GM10847 (cell line): ENCODE data around the gene ISM1.

Experiments used
- POLR2A ChIP-seq: IDR thresholded peaks from 2 replicates; pipeline ENCODE4 v1.6.1; 2011; ENCODE audit not compliant: insufficient read length; ENCODE audit errors: extremely low read depth

ISM1 gene

DNA sequence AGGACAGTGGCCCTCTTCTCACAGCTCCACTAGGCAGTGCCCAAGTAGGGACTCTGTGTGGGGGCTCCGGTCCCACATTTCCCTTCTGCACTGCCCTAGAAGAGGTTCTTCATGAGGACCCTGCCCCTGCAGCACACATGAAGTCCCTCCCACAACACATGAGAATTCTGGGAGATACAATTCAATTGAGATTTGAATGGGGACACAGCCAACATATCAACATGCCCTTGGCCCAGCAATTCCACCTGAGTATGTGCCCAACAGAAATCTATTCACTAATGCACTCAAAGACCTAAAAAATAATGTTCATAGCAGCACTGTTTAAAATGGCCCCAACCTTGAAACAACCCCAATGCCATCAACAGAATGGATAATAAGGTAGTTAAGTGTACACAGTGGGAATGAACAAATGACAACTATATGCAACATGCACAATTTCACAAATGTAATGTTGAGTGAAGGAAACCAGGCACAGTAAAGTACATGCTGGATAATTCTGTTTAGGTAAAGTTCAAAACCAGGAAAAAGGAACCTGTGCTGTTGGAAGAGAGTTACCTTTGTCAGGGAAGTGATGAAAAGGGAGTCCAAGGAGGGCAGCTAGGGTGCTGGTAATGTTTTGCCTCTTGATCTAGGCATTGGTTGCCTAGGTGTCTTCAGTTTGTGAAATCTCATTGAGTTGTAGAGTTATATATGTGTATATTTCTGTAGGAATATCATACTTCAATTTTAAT, 16.1 kb downstream of the ISM1 start:
- no peak for TF ChIP-seq POLR2A

DNA sequence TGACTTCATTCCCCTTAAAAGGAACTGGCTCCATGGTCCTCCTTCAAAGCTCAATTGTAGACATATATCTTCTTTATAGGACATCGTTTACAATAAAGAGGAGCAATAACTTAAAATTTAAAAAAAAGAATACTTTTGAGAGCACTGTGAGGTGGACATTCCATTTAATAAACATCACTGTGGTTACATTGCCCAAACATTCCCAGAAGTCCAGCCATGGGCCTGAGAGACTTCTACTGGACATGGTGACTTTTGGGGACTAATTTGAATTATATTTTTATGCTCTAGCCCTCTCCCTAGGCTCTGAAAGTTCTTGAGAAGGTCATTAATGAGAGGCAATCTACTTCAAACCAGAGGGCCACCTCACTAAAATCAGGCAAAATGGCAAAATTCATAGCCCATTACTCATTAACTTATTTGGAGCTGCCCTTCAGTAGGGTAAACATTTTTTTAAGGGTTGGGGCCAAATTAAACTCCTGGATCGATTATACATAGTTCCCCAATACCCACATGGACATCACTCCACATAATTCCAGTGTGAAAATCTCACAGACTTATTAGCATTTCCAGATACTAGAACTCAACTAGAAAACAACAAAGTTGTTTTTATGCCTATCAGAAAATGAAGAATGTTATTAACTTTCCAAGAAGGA, 17.1 kb downstream of the ISM1 start:
- no peak for TF ChIP-seq POLR2A

GRCh38 chr20:13243826-13244376, 22.8 kb downstream of the ISM1 start:
- TF ChIP-seq POLR2A, result no peak

GRCh38 chr20:13245250-13245723, 24.2 kb downstream of the ISM1 start:
- TF ChIP-seq POLR2A, result no peak

DNA sequence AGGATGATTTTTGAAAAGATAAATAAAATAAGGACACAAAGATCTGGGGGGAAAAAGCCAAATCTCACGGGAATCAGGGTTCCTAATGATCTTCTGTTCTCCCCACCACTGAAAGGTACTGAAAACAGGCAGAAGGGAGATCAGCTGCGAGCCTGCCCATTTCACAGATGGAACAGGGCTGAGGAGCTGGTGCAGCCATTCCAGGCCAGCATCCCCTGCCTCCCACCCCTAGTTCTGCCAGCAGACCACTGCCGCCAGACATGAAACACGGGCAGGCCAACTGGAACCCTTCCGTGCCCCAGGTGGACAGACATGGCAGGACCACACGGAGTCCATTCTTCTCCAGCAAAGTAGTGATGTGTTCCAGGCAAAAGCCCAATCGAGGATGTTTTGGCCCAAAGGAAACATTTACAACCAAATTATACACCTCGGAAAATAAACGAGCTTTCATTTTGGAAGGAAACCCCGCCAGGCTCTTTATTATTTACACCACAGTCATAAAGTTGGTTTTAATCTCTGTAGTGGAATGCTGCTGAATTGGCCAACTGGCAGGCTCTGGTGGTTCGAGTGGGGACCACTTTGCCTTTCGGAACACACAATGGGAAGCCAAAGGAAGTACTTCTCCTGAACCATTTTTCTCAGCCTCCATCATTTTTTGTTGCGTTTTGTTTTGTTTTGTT, 28.2 kb downstream of the ISM1 start:
- TF ChIP-seq POLR2A, result no peak

- no peak for TF ChIP-seq POLR2A
These were observed 28.7 kb downstream of the ISM1 start for GRCh38 chr20:13249798-13250170.

DNA sequence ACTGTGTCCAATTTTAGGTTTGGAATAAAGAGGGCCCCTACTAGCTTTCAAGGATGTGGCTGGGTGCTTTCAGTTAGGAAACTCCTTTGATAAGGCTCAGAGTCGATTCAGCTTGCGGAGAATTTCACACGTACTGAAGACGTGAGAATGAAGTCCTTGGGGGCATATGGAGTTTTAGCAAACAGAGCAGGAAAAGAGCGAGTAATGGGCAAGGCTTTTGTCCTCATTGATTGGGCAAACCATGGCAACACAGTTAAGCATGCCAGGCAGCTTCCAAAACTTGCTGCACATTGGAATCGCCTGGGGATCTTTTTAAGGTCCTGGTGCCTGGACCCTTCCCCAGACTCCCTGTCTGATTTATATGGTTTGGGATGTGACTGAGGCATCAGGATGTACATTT, 29.2 kb downstream of the ISM1 start:
- no peak for TF ChIP-seq POLR2A

GRCh38 chr20:13251106-13251903, 30.2 kb downstream of the ISM1 start:
- TF ChIP-seq POLR2A, result no peak

DNA sequence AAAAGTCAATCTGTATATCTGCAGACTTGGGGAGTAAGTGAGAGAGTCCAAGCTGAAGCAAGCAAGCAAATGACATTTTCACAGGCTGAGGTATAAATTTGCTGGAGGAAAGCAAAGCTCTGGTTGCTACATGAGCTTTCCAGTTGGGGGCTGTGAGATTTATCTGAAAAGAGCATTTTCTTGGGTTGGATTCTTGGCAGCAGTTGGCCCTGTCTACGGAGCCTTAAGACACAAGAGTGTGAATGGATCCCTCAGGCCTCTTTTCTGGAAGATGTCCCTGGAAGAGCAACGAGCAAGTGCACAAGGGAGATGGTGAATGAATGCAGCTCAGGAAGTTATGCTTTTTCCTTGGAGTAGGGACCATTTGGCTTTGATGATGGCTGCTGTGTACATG, 30.8 kb downstream of the ISM1 start:
- no peak for TF ChIP-seq POLR2A

DNA sequence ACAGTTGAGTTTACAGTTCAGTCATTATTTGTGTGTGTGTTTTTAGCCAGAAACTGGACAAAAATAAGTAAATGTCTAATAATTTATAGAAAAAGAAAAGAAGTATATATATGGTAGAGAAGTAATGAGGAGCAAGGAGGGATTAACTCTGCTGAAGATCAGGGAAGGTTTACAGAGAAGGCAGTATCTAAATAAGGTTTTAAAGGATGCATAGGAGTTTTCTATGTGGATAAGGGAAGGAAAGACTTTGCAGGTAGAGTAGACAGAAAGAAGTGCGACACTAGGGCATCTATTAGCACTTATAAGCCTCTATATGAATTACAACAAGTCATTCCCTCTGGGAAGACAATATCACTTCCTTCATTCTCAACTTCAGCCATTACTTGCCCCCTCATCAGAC, 34.3 kb downstream of the ISM1 start:
- no peak for TF ChIP-seq POLR2A

DNA sequence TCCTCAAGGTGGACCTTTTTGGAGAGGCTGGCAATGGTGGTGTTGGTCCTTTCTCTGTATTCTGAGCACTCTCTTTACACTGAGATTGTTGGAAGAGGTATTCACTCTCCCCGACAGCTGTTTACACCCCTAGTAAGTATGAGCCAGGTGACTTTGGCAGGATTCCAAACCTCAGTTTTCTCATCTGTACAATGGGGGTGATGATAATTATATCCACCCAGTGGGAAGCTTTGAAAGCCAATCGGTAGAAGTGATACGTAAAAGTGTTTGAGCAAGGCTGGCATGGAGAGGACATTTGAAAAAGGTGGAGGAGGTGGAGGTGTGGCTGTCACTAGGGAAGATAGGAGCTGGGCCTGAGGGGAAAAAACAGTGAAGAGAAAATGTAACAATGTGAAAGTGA, 35.5 kb downstream of the ISM1 start:
- TF ChIP-seq POLR2A, result no peak

DNA sequence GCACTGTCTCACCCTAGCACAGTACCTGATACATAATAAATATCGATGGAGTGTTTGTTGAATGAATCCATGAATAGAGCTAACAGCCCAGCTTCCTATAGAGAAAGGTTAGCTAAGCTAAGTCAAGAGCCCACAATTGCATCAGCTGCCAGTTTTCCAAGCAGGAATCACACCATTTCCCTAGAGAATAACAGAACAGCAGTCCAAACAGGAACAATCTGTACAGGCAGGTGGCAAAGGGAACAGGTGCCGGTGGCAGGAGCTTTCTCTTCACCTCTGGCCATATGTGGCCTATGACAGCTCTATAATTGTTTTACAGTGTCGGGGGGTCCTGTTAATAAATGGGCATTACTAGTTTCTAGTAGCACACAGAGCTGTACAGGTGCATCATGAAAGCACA, 38.8 kb downstream of the ISM1 start:
- no peak for TF ChIP-seq POLR2A

DNA sequence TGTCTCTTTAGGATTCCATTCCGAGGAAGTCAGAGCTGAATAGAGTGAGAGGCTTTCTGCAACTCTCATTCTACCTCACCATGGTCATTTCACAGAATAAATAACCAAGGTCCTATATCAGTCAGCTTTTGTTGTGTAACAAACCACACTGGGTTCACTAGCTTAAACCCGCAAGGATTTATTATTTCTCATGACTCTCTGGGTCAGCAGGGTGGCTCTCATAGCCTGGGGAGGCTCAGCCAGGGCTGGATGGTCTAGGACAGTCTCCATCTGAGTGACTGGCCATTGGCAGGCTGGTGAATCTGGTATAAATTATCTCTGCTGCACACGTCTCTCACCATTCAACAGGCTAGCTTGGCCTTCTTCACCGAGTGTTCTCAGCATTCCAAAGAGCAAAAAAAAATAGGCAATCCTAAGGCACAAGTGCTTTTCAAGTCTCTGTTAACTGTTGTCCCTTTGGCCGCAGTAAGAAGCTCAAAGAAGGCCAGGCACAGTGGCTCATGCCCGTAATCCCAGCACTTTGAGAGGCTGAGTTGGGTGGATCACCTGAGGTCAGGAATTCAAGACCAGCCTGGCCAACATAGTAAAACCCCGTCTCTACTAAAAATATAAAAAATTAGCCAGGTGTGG, 39.7 kb downstream of the ISM1 start:
- TF ChIP-seq POLR2A, result no peak

DNA sequence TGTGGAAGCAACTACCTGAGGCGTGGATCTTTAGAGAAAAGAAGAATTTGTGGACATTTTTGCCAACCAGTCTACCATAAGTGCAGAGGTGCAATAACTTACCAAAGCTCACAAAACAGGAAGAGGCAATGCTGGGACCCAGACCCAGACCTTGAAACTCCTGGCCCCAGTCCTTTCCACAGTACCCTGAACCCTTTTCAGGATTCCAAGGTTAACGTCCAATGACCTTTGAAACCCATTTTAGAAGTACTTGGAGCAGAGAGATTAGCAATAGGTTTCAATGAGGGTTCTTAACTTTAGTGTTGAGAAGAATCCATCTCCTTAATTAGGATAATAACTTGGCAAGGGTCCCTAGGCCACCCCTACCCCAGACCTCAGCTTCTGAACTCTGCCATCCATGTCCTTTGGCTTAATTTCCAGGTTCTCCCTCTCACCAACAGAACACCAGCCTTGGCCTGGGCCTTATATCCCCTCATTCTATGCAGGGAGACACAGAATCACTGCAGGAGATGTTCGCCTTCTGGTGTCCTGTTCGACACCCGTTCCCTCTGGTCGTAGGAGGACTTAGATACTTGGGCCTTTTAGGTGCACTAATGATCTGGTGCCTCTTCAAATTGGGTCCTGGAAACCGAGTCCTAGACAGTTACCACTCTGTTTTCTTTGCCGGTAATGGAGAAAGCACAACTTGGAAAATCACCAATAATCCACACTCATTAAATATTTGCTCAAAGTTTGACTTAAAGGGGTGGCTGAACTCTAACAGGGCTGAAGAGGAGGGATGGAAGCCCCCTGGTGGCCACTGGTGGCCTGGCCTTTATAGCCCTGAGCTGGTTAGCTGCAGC, 40.6 kb downstream of the ISM1 start:
- TF ChIP-seq POLR2A, result no peak
